ENCODE results near the gene CYGB. TPM values are rescaled to one million over a fixed set of nuclear protein-coding genes. Genes with fewer than 3 reads are reported as not detected.
"Not testable (repeated sequence)": the region's sequence is repeated elsewhere in the genome, so short reads cannot be mapped to it uniquely, and the experiment has no call there.

The CYGB gene
- total RNA-seq, 3 donors from 2014 or later: 5.9 to 37.4 (median 27.2) TPM

DNA sequence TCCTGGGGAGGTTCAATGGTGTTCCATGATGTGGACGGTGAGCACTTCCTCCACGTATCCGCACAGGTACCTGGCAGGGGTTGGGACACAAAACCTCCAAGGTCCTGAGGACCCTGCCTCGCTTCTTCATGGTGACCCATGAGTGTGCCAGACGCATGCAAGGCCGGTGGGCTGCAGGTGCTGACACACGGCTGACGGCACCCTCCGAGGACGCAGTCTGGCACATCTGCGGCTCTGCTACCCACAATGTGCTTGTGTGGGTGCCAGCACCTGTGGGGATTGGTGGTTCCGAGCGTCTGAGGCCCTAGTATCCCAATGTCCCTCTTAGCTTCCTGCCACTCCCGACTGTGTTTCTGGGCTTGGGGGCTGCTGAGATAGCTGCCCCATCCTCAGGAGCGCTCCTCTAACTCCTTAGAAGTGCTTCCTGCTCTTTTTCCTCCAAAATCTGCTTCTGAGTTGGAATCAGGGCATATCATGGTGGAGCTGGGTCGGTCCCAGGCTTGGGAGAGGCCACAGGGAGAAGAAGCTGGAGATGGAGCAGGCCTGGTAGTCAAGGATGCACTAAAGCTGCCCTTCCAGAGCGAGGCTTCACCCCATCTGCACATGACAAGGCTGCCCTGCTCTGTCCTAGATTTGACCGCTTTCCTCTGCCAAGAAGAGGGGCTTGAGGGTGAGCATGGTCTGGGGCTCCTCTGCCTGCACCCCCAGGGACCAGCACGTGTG, 1.6 kb downstream of the CYGB start:
- DNase-seq (ENCODE audit: low spot score in 2 of 2): no peak
- intact Hi-C loops (cut with DNase I; ENCODE audit: low total_unique reads): loop anchor here (10.0 kb wide), 1 partner anchor 159 kb away; no protein-coding TSS in a partner anchor
- H3K36me3 ChIP-seq: no peaks in the 10 kb centered on the region
- H3K27ac ChIP-seq: peak overlapping the region; percentile 70 to 92
- peaks cover 4% of the 10 kb centered on the region in 2 donors for H3K4me1 ChIP-seq
- peaks cover 0 to 7% of the 10 kb centered on the region in 2 donors for H3K27me3 ChIP-seq
- no peaks in the 10 kb centered on the region for H3K9me3 ChIP-seq
- H3K4me3 ChIP-seq: peak overlapping the region in 2 of 3 donors; percentile 48 to 86
- TF ChIP-seq POLR2AphosphoS5 (IDR thresholded peaks at IDR 0.05): no peak
- no peak for TF ChIP-seq POLR2A (IDR thresholded peaks at IDR 0.05)
- TF ChIP-seq, protein P1, sequence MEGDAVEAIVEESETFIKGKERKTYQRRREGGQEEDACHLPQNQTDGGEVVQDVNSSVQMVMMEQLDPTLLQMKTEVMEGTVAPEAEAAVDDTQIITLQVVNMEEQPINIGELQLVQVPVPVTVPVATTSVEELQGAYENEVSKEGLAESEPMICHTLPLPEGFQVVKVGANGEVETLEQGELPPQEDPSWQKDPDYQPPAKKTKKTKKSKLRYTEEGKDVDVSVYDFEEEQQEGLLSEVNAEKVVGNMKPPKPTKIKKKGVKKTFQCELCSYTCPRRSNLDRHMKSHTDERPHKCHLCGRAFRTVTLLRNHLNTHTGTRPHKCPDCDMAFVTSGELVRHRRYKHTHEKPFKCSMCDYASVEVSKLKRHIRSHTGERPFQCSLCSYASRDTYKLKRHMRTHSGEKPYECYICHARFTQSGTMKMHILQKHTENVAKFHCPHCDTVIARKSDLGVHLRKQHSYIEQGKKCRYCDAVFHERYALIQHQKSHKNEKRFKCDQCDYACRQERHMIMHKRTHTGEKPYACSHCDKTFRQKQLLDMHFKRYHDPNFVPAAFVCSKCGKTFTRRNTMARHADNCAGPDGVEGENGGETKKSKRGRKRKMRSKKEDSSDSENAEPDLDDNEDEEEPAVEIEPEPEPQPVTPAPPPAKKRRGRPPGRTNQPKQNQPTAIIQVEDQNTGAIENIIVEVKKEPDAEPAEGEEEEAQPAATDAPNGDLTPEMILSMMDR (IDR thresholded peaks at IDR 0.05): no peak

DNA sequence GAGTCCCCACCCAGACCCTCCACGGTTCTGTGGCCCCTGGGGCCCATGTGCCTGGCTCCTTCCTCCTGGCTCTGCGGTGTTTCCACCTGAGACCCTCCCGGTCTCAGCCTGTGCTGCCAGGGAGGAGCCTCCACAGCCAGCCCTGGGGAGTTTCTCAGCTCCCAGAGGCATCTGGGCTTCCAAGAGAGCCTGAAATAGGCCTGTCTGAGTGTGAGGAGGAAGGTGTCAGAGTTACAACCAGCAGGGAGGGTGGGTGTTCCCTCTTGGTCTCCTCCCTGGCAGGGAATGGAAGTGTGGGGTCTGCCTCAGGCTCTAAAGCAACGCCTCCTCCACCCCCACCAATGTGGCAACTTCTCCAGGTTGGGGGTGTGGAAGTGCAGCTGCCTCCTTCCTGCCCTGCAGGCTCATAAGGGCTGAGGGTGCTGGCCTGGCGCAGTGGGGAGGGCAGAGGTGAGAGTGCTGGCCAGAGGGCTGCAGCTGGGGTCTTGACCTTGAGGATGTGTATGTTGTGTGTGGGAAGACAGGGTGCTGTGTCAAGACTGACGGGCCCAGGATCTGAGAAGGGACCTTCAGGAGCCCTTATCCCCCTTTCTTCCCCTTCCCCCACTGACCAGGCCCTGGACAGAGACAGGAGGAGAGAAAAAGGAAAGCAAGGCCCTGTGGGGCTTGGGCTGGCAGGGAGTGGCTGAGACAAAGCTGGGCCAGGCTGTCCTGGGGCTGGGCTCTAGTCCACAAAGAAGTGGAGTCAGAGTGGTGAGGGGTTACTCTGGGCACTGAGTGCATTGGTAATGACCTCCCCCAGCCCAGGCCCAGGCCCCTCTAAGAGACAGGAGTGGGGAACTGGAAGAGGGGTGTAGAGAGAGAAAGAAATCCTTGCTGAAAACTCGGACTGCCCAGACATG, 2.4 kb downstream of the CYGB start:
- TF ChIP-seq POLR2A (IDR thresholded peaks at IDR 0.05) (no peak), POLR2AphosphoS5 (IDR thresholded peaks at IDR 0.05) (no peak)
- TF ChIP-seq, protein P1 (IDR thresholded peaks at IDR 0.05): no peak
- Histone ChIP-seq H3K27ac (peak overlapping the region; percentile 59 to 92), H3K4me1 (peaks cover 3 to 11% of the 10 kb centered on the region in 2 donors), H3K36me3 (no peaks in the 10 kb centered on the region), H3K4me3 (peak overlapping the region in 1 of 3 donors; percentile 86), H3K9me3 (no peaks in the 10 kb centered on the region), H3K27me3 (peaks cover 0 to 7% of the 10 kb centered on the region in 2 donors)
- no peak for DNase-seq (ENCODE audit: low spot score in 2 of 2)
- intact Hi-C loops (cut with DNase I; ENCODE audit: low total_unique reads): loop anchor here (10.0 kb wide), 1 partner anchor 160 kb away; no protein-coding TSS in a partner anchor

DNA sequence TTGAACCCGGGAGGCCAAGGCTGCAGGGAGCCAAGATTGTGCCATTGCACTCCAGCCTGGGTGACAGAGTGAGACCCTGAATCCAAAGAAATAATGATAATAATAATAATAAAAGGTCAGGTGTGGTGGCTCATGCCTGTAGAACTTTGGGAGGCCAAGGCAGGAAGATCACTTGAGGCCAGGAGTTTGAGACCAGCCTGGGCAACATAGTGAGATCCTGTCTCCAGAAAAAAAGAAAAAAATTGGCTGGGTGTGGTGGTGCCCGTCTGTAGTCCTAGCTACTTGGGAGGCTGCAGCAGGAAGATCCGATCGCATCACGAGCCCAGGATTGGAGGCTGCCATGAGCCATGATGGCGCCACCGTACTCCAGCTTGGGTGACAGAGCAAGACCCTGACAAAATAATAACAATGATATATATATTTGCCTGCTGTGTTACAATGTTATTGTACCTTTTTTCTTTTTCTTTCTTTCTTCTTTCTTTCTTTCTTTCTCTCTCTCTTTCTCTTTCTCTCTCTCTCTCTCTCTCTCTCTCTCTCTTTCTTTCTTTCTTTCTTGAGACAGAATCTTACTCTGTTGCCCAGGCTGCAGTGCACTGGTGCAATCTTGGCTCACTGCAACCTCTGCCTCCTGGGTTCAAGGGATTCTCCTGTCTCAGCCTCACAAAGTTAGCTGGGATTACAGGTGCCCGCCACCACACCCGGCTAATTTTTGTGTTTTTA, 3.7 kb downstream of the CYGB start:
- peak overlapping the region in 1 of 2 donors; percentile 92 for H3K27ac ChIP-seq
- H3K4me3 ChIP-seq; DNase-seq (ENCODE audit: low spot score in 2 of 2); H3K9me3 ChIP-seq; H3K27me3 ChIP-seq; H3K36me3 ChIP-seq: not testable (repeated sequence)
- intact Hi-C loops (cut with DNase I; ENCODE audit: low total_unique reads): loop anchor here (10.0 kb wide), 1 partner anchor 161 kb away; no protein-coding TSS in a partner anchor
- peaks cover 16 to 22% of the 10 kb centered on the region in 2 donors for H3K4me1 ChIP-seq

DNA sequence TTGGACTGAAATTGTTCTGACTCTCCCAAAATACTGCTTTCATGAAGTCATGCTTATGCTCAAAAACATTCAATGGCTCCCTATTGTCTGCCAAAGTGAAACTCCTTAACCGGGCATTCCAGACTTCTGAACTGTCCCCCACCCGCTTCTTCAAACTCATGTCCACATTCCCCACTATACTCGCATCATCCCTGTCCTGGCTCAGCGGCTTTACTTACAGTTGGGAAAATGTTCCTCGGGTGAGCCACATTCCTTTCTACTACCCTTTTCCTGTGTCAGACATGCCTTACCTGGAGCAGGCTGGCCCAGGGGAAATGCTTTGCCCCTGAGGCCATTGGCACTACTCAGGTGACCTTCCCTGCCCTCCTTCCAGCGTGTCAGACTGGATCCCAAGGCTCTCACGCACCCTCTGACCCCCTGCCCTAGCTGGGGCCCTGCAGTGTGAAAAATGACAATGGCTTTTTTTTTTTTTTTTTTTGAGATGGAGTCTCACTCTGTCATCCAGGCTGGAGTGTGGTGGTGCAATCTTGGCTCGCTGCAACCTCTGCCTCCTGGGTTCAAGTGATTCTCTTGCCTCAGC, 5.3 kb downstream of the CYGB start:
- no peaks in the 10 kb centered on the region for H3K27me3 ChIP-seq

More for the DNA sequence above, 5.3 kb downstream of the CYGB start:
- Histone ChIP-seq H3K9me3 (no peaks in the 10 kb centered on the region), H3K27ac (peak overlapping the region; percentile 94 to 99), H3K36me3 (no peaks in the 10 kb centered on the region), H3K4me1 (peaks cover 20 to 25% of the 10 kb centered on the region in 2 donors), H3K4me3 (no peak overlapping the region)
- TF ChIP-seq POLR2AphosphoS5 (IDR thresholded peaks at IDR 0.05) (no peak), POLR2A (IDR thresholded peaks at IDR 0.05) (no peak)
- TF ChIP-seq, protein P1 (IDR thresholded peaks at IDR 0.05): no peak
- intact Hi-C loops (cut with DNase I; ENCODE audit: low total_unique reads): loop anchor here (10.0 kb wide), 1 partner anchor 163 kb away; no protein-coding TSS in a partner anchor
- no peak for DNase-seq (ENCODE audit: low spot score in 2 of 2)
